Vagina (tissue), 2 donors: ENCODE measurements around the gene MTHFSD. TPM values are rescaled to one million over a fixed set of nuclear protein-coding genes. Genes with fewer than 3 reads are reported as not detected.

ENCODE experiments used
- DNase-seq, 2 donors: peaks; one replicate each; pipeline ENCODE4 v3.0.0-alpha.2; 2017; ENCODE audit errors: extremely low spot score in 2 of 2
- H3K27ac ChIP-seq: fragments of 200-600 bp; sonication (generic); one replicate; pipeline ENCODE4 v1.5.1; 2019
- H3K27me3 ChIP-seq: fragments of 200-600 bp; sonication (generic); one replicate; pipeline ENCODE4 v1.5.1; 2019
- H3K36me3 ChIP-seq, 2 donors: fragments of 200-600 bp; sonication (generic); one replicate each; pipeline ENCODE4 v1.5.1; 2017 to 2019
- H3K4me1 ChIP-seq: fragments of 200-600 bp; sonication (generic); one replicate; pipeline ENCODE4 v1.5.1; 2019
- H3K4me3 ChIP-seq, 2 donors: fragments of 200-600 bp; sonication (generic); 1 replicate in 1 of 2; 2 replicates in 1 of 2; pipeline ENCODE4 v1.5.1; 2016 to 2019
- H3K9me3 ChIP-seq: fragments of 200-600 bp; sonication (generic); one replicate; pipeline ENCODE4 v1.5.1; 2019
- POLR2A ChIP-seq, 2 donors: fragments of 450-650 bp; IDR thresholded peaks; one replicate each; pipeline ENCODE4 v1.6.1; 2017; ENCODE audit warnings: antibody characterized with exemption in 2 of 2, mild to moderate bottlenecking in 2 of 2, moderate library complexity in 2 of 2
- POLR2AphosphoS5 ChIP-seq, 2 donors: sonication (generic); formaldehyde crosslinking; IDR thresholded peaks; one replicate each; pipeline ENCODE4 v1.9.0; 2017; ENCODE audit warnings: antibody characterized with exemption in 2 of 2, mild to moderate bottlenecking in 2 of 2, low read depth in 1 of 2; ENCODE audit not compliant: insufficient read depth in 1 of 2
- intact Hi-C: fragments of 100-400 bp; cut with DNase I; formaldehyde crosslinking; loops from one replicate; pipeline ENCODE4 v1.15.1; 2023
- total RNA-seq: library from RNA; depleted of rRNA; stranded (reverse); fragments of >200 nt; gene quantifications from one replicate; pipeline ENCODE4 v1.2.3, GENCODE V29; 2016
- TF ChIP-seq, protein P1 (sequence below), 3 experiments: fragments of 450-650 bp in 2 of 3; fragments of 200-600 bp in 1 of 3; sonication (generic) in 1 of 3; IDR thresholded peaks; one replicate each; pipeline ENCODE4 v1.5.1; 2017 to 2019; ENCODE audit warnings: antibody characterized with exemption in 3 of 3, mild to moderate bottlenecking in 2 of 3, moderate library complexity in 2 of 3

MTHFSD gene
- total RNA-seq, 1 donor from 2014 or later = 20.4 TPM

DNA sequence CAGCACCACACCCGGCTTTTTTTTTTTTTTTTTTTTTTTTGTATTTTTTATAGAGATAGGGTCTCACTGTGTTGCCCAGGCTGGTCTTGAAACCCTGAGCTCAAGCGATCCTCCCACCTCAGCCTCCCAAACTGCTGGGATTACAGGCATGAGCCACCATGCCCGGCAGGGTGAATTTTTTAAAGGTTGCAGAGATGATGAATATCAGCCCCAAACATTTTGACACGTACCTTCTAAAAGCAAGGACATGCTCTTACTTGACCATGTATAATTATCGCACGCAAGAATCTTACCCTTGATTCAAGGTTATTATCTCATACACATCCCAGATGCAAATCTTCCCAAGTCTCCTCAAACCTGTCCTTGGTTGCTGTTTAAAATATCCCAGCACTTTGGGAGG is 7.3 kb upstream of the MTHFSD start:
- TF ChIP-seq, protein P1, sequence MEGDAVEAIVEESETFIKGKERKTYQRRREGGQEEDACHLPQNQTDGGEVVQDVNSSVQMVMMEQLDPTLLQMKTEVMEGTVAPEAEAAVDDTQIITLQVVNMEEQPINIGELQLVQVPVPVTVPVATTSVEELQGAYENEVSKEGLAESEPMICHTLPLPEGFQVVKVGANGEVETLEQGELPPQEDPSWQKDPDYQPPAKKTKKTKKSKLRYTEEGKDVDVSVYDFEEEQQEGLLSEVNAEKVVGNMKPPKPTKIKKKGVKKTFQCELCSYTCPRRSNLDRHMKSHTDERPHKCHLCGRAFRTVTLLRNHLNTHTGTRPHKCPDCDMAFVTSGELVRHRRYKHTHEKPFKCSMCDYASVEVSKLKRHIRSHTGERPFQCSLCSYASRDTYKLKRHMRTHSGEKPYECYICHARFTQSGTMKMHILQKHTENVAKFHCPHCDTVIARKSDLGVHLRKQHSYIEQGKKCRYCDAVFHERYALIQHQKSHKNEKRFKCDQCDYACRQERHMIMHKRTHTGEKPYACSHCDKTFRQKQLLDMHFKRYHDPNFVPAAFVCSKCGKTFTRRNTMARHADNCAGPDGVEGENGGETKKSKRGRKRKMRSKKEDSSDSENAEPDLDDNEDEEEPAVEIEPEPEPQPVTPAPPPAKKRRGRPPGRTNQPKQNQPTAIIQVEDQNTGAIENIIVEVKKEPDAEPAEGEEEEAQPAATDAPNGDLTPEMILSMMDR (IDR thresholded peaks at IDR 0.05) = no peak
- TF ChIP-seq POLR2AphosphoS5 (IDR thresholded peaks at IDR 0.05; ENCODE audit: insufficient read depth in 1 of 2, low read depth in 1 of 2) (no peak), POLR2A (IDR thresholded peaks at IDR 0.05) (no peak)
- Histone ChIP-seq H3K4me1 (peaks cover 17% of the 10 kb centered on the region), H3K36me3 (no peaks in the 10 kb centered on the region), H3K4me3 (no peak overlapping the region), H3K27me3 (peaks cover 3% of the 10 kb centered on the region), H3K9me3 (no peaks in the 10 kb centered on the region), H3K27ac (no peak overlapping the region)
- intact Hi-C loops = loop anchor here (2.0 kb wide), 1 partner anchor 716 kb away; no protein-coding TSS in a partner anchor
- DNase-seq = no peak

DNA sequence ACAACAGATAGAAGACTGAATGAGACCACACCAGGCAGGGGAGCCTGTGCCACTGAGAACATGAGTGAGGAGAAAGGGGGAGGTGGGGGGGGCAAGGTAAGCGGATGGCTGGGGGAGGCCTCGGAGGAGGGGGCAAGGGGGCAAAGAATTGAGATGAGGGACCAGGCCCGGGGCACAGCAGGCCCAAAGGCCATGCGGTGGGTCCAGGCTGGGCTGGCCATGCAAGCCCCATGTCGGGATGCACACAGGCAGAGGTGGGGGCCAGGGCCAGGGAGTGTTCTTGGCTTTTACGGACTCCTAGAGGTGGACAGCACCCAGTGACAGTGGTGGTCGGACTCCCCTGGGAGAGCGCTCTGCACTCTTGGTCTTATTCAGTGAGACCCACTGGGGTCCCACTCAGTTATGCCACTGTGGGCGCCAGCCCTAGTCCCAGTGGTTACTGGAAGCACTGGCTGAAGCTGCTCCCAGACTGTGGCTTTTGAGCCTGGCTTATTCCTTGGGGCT is 4.8 kb upstream of the MTHFSD start:
- H3K9me3 ChIP-seq = no peaks in the 10 kb centered on the region
- H3K4me3 ChIP-seq = no peak overlapping the region
- H3K36me3 ChIP-seq = no peaks in the 10 kb centered on the region
- H3K27me3 ChIP-seq = peaks cover 3% of the 10 kb centered on the region
- H3K4me1 ChIP-seq = peaks cover 16% of the 10 kb centered on the region
- intact Hi-C loops = no loop called here
- DNase-seq = no peak
- H3K27ac ChIP-seq = no peak overlapping the region
- no peak for TF ChIP-seq POLR2A (IDR thresholded peaks at IDR 0.05)
- TF ChIP-seq POLR2AphosphoS5 (IDR thresholded peaks at IDR 0.05; ENCODE audit: insufficient read depth in 1 of 2, low read depth in 1 of 2) = no peak
- TF ChIP-seq, protein P1 (IDR thresholded peaks at IDR 0.05) = no peak

- H3K27me3 ChIP-seq = peaks cover 2% of the 10 kb centered on the region
- intact Hi-C loops = no loop called here
Measured at GRCh38 chr16:86558355-86559193, 3.5 kb upstream of the MTHFSD start.

GRCh38 chr16:86557587-86557986 is 2.6 kb upstream of the MTHFSD start:
- intact Hi-C loops = no loop called here
- TF ChIP-seq, protein P1 (IDR thresholded peaks at IDR 0.05) = no peak
- TF ChIP-seq POLR2AphosphoS5 (IDR thresholded peaks at IDR 0.05; ENCODE audit: insufficient read depth in 1 of 2, low read depth in 1 of 2) = no peak
- no peak for DNase-seq
- H3K9me3 ChIP-seq = no peaks in the 10 kb centered on the region
- H3K4me1 ChIP-seq = peaks cover 23% of the 10 kb centered on the region
- no peak overlapping the region for H3K4me3 ChIP-seq
- H3K27ac ChIP-seq = no peak overlapping the region
- no peaks in the 10 kb centered on the region for H3K27me3 ChIP-seq
- H3K36me3 ChIP-seq = no peaks in the 10 kb centered on the region

More at GRCh38 chr16:86558355-86559193, 3.5 kb upstream of the MTHFSD start:
- H3K9me3 ChIP-seq = no peaks in the 10 kb centered on the region
- no peaks in the 10 kb centered on the region for H3K36me3 ChIP-seq
- no peak for DNase-seq
- H3K4me1 ChIP-seq = peaks cover 19% of the 10 kb centered on the region
- H3K27ac ChIP-seq = no peak overlapping the region
- TF ChIP-seq POLR2AphosphoS5 (IDR thresholded peaks at IDR 0.05; ENCODE audit: insufficient read depth in 1 of 2, low read depth in 1 of 2) = no peak
- TF ChIP-seq POLR2A (IDR thresholded peaks at IDR 0.05) = no peak
- TF ChIP-seq, protein P1 (IDR thresholded peaks at IDR 0.05) = no peak
- no peak overlapping the region for H3K4me3 ChIP-seq

DNA sequence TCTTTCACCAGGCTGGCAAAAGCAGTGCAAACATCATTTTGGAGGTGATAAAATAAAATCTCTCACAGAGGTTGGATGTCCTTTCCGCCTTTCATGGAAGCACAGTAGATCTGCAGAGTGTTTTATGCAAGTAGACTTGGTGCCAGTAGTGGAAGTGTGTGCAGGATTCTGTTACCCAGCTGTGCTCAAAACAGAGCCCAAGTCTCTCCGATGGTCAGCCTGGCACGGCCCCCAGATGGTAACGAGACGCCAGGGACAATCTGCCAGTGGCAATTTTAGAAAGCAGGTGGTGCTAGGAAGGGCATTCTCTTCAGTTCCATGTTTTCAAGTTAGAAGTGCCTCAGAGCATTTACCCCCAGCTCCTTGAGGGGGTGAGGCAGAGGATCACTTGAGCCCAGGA is 1.5 kb upstream of the MTHFSD start:
- DNase-seq = no peak
- TF ChIP-seq POLR2A (IDR thresholded peaks at IDR 0.05) (no peak), POLR2AphosphoS5 (IDR thresholded peaks at IDR 0.05; ENCODE audit: insufficient read depth in 1 of 2, low read depth in 1 of 2) (no peak)
- TF ChIP-seq, protein P1 (IDR thresholded peaks at IDR 0.05) = no peak
- H3K4me3 ChIP-seq = no peak overlapping the region
- no peak overlapping the region for H3K27ac ChIP-seq
- H3K4me1 ChIP-seq = peaks cover 23% of the 10 kb centered on the region
- intact Hi-C loops = no loop called here
- H3K36me3 ChIP-seq = no peaks in the 10 kb centered on the region
- no peaks in the 10 kb centered on the region for H3K27me3 ChIP-seq
- no peaks in the 10 kb centered on the region for H3K9me3 ChIP-seq
